Stimulated activated CD4-positive, alpha-beta T cell treated with anti-CD3 and anti-CD28 coated beads, Interleukin-15, amount 100 ng/mL, for 1 hour (primary cell): ENCODE data around the gene EIF2S3.
A peak's percentile ranks its signal among the peaks of the same experiment; 100 is the strongest.
"Not testable (repeated sequence)": the region's sequence is repeated elsewhere in the genome, so short reads cannot be mapped to it uniquely, and the experiment has no call there.

Experiments used
- DNase-seq, 2 donors: peaks; one replicate each; pipeline ENCODE4 v3.0.0-alpha.2; 2020; ENCODE audit warnings: low read depth in 1 of 2, low spot score in 1 of 2

The EIF2S3 gene

GRCh38 chrX:24049643-24050042, 5.1 kb upstream of the EIF2S3 start:
- DNase-seq = not testable (repeated sequence)

DNA sequence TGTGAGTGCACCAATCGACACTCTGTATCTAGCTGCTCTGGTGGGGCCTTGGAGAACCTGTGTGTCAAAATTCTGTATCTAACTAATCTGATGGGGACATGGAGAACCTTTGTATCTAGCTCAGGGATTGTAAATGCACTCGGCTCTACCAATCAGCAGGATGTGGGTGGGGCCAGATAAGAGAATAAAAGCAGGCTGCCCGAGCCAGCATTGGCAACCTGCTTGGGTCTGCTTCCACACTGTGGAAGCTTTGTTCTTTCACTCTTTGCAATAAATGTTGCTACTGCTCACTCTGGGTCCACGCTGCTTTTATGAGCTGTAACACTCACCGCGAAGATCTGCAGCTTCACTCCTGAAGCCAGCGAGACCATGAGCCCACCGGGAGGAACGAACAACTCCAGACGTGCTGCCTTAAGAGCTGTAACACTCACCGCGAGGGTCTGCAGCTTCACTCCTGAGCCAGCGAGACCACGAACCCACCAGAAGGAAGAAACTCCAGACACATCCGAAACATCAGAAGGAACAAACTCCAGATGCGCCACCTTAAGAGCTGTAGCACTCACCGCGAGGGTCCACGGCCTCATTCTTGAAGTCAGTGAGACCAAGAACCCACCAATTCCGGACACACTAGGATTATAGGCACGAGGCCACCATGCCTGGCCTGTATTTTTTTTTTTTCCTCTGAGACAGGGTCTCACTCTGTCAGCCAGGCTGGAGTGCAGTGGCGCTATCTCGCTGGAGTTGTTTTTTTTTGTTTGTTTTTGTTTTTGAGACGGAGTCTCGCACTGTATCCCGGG, 4.0 kb upstream of the EIF2S3 start:
- not testable (repeated sequence) for DNase-seq

DNA sequence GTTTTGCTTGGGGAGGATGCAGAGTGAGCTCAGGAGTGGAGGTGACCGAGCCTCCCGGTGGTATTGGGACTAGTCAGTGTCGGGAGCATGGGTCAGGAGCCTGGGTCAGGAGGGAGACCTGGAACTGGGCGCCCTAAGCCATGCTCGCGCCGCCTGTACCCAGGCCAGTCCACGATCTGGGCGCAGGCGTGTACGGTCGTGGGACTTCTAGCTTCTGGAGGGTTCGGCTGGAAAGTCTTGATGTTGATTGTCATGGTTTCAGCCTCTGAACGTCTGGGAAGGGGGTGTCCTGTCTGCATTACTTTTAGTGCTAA, 244 bp downstream of the EIF2S3 start:
- DNase-seq = peak in 1 of 2 donors; percentile 1

- DNase-seq = no peak
Observed at GRCh38 chrX:24063488-24063887, 8.7 kb downstream of the EIF2S3 start.

DNA sequence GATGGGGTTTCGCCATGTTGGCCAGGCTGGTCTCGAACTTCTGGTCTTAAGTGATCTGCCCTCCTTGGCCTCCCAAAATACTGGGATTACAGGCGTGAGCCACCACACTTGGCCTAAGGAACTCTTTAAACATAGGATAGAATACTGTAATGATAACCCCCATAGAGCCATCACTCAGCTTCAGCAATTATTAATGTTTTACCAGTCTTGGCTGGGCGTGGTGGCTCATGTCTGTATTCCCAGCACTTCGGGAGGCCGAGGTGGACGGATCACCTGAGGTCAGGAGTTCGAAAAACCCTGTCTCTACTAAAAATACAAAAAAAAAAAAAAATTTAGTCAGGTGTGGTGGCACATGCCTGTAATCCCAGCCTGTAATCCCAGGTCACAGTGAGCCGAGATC, 15.1 kb downstream of the EIF2S3 start:
- no peak for DNase-seq

GRCh38 chrX:24079411-24079810, 24.7 kb downstream of the EIF2S3 start:
- no peak for DNase-seq

GRCh38 chrX:24080245-24080644, 25.5 kb downstream of the EIF2S3 start:
- not testable (repeated sequence) for DNase-seq

DNA sequence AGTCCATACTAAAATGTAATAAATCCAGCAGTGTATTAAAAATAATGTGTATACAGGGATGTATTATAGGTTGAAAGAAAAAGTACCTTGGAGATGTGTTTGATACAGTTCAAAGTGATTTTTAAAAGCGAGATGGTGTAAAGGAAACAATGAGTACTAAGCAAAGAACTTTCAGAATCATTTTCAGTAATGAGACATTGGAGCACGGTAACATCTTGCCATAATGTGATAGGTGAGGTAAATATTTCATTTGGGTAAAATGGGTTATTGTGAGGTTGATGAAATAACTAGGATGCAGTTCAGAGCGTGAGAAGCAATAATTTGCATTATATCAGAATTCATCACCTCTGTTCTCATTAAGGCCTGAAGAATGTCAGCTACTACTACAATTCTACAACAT, 25.9 kb downstream of the EIF2S3 start:
- no peak for DNase-seq

DNA sequence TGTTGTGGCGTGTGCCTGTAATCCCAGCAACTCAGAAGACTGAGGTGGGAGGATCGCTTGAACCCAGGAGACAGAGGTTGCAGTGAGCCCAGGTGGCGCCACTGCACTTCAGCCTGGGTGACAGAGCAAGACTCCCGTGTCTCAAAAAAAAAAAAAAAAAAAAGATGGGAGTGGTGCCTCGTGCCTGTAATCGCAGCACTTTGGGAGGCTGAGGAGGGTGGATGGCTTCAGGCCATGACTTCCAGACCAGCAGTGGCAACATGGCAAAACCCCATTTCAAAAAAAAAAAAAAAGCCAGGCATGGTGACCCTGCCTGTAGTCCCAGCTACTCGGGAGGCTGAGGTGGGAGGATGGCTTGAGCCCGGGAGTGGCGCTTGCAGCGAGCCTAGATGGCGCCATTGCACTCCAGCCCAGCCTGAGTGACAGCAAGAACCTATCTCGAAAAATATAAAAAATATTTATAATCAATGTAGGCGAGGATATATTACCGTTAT, 27.0 kb downstream of the EIF2S3 start:
- DNase-seq = peak; percentile 6 to 17

GRCh38 chrX:24082447-24082846, 27.7 kb downstream of the EIF2S3 start:
- no peak for DNase-seq

DNA sequence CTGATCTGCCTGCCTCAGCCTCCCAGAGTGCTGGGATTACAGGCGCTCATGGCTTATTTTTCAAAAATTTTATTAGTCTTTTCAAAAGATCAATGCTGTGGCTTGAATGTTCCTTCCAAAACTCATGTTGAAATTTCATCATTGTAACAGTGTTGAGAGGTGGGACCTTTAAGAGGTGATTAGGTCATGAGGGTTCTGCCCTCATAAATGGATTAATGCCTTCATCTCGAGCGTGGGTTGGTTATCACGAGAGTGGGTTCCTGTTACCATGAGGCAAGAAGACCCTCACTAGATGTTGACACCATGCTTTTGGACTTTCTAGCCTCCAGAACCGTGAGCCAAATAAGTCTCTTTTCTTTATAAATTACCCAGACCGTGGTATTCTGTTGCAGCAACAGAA, 30.3 kb downstream of the EIF2S3 start:
- DNase-seq = no peak

DNA sequence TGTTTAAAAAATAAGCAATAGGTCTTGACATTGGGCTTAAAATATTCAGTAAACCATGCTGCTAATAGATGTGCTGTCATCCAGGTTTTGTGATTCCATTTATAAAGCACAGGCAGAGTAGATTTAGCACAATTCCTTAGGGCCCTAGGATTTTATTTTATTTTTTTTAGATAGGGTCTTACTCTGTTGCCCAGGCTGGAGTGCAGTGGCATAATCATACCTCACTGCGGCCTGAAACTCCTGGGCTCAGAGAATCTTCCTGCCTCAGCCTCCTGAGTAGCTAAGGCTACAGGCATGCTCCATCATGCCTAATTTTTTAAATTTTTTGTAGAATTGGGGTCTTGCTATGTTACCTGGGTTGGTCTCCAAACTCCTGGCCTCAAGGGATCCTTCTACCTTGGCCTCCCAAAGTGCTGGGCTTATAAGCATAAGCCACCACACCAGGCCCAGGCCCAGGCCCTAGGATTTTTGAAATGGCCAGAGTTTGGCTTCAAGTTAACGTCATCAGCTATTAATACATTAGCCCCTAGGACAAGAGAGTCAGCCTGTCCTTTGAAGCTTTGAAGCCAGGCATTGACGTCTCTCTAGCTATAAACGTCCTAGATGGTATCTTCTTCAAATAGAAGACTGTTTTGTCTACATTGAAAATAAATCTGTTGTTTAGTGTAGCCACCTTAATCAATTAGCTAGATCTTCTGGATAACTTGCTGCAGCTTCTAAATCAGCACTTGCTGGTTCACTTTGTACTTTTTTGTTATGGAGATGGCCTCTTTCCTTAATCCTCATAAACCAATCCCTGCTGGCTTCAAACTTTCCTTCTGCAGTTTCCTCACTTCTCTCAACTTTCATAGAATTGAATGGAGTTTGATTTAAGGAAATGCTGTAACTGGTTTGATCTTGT, 35.8 kb downstream of the EIF2S3 start:
- no peak for DNase-seq

DNA sequence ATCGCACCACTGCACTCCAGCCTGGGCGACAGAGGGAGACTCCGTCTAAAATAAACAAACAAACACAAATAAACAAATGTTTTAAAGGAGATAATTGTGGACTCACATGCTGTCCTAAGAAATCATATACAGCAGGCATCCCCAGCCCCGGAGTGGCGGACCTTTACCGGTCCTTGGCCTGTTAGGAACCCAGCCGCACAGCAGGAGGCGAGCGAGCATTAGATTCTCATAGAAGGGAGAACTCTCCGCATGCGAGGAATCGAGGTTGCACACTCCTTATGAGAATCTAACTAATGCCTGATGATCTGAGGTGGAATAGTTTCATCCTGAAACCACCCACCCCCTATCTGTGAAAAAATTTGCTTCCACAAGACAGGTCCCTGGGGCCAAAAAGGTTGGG, 39.0 kb downstream of the EIF2S3 start:
- no peak for DNase-seq

GRCh38 chrX:24097741-24098260, 43.0 kb downstream of the EIF2S3 start:
- DNase-seq = no peak

- DNase-seq = no peak
Observed at GRCh38 chrX:24098932-24099331, 44.2 kb downstream of the EIF2S3 start.

GRCh38 chrX:24099394-24099793, 44.6 kb downstream of the EIF2S3 start:
- no peak for DNase-seq

GRCh38 chrX:24100713-24101112, 46.0 kb downstream of the EIF2S3 start:
- no peak for DNase-seq

- no peak for DNase-seq
Observed at GRCh38 chrX:24110069-24110468, 55.3 kb downstream of the EIF2S3 start.

DNA sequence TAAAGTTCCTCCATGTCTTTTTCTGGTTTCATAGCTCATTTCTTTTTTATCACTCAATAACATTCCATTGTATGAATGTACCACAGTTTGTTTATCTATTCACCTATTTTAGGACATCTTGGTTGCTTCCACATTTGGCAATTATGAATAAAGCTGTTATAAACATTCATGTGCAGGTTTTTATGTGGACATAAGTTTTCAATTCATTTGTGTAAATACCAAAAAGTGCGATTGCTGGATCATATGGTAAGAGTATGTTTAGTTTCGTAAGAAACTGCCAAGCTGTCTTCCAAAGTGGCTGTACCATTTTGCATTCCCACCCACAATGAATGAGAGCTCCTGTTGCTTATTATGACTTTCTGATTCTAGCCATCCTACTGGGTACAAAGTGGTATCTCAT, 58.4 kb downstream of the EIF2S3 start:
- no peak for DNase-seq

- no peak for DNase-seq
Observed at GRCh38 chrX:24117258-24117657, 62.5 kb downstream of the EIF2S3 start.

DNA sequence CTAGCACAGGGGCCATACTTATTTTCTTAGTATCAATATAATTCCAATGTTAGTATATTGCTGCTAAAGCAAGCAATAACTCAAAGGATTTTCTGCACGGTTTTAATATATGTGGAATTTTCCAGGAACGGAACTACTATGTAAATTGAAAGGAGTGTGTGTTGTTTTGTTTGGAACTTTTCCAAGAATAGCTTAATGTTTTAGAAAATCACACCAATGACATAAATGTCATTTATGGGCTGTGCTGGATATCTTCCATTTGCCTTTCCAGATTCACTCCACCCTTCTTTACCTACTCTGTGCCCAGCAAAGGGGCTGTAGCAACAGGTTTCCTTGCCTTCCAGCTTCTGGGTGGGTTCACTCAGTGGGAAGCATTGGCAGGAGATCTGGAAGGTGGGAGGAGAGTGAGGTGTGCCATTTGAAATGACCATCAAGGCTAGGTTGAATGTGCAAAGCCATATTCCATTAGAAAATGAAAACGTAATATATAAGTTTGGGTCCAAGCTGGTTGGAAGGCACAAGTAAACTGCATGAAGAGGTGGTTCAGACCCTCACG, 69.6 kb downstream of the EIF2S3 start:
- no peak for DNase-seq
